NK-92 (cell line): Measurements from ENCODE around the gene PDZD8.

Source experiments
- DNase-seq: peaks from one replicate; lab custom pipeline; 2025; ENCODE audit not compliant: unreplicated experiment; lab: John Stamatoyannopoulos, UW

Gene PDZD8, protein sequence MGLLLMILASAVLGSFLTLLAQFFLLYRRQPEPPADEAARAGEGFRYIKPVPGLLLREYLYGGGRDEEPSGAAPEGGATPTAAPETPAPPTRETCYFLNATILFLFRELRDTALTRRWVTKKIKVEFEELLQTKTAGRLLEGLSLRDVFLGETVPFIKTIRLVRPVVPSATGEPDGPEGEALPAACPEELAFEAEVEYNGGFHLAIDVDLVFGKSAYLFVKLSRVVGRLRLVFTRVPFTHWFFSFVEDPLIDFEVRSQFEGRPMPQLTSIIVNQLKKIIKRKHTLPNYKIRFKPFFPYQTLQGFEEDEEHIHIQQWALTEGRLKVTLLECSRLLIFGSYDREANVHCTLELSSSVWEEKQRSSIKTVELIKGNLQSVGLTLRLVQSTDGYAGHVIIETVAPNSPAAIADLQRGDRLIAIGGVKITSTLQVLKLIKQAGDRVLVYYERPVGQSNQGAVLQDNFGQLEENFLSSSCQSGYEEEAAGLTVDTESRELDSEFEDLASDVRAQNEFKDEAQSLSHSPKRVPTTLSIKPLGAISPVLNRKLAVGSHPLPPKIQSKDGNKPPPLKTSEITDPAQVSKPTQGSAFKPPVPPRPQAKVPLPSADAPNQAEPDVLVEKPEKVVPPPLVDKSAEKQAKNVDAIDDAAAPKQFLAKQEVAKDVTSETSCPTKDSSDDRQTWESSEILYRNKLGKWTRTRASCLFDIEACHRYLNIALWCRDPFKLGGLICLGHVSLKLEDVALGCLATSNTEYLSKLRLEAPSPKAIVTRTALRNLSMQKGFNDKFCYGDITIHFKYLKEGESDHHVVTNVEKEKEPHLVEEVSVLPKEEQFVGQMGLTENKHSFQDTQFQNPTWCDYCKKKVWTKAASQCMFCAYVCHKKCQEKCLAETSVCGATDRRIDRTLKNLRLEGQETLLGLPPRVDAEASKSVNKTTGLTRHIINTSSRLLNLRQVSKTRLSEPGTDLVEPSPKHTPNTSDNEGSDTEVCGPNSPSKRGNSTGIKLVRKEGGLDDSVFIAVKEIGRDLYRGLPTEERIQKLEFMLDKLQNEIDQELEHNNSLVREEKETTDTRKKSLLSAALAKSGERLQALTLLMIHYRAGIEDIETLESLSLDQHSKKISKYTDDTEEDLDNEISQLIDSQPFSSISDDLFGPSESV

DNA sequence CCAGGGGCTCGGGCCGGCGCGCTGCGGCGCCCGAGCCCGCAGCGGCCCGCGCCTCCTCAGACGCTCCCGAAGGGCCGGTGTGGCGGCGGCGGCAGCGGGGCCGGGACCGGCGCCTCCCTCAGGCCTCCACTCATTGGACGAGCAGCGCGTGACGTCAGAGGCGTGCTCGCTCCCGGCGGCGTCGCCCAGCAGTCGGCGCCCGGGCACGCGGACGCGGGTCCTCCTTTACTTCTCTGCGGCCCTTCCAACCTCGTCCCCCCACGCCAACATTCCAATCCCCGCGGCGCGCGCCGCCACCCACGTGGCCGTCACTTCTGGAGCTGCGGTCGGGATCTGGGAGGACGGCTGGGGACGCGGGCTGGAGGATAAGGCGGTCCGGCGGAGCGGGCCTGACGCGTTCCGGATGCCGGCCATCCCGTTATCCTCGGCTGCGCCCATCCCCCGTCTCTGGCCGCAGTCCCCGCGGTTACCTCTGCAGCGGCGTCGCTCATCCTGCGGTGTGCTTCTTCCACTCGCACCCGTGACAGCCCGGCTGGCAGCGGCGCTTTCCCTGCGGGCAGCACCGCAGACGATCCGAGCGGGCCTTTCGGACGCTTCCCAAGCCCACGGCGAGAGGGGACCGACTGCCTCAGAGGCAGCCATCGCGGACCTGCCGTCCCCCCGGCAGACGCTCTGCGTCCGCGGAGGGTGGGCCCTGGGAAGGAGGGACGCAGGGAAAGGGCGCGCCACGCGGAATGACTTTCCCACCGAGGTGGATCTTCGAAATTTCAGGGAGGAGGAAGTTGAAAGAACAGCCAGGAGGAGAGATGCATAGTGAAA is at the start of gene PDZD8:
Gene PDZD8, minus strand, starts transcription at position 81 of the 819 bp plus-strand sequence. CDS start 213 bp downstream, outside the sequence.
- DNase-seq: peak; percentile 15

DNA sequence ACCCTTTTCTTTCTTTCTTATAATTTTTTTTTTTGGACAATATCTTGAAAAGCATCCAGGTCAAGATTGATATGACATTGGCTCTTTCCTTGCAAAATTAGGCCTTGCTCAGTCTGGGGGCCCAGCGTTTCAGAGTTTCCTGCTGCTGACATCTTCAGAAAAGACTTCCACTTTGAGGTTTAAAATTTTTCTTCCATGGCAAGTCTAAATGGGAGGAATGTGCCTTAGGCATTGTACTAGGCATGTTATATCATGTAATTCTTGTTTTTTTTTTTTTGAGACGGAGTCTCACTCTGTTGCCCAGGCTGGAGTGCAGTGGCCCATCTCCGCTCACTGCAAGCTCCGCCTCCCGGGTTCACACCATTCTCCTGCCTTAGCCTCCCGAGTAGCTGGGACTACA is 48.9 kb upstream of the PDZD8 start:
- no peak for DNase-seq

DNA sequence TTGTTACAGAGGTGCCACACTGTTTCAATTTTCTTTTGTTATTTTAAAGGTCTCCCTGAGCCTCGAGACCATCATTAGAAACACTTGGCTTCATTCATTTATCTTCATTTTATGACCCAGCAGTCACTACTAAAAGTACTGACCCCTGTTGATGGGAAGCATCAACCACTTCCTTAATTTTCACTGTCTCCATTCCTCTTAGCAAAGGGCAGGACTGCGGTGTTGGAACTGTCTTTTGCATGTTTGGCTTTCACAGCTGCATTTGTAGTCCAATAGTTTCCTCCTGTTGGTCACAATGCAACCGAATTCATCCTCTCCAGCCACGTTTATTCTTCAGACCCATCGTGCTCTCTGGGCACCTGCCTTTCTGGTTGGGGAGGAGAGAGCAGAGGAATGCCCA is 46.7 kb upstream of the PDZD8 start:
- DNase-seq: no peak

DNA sequence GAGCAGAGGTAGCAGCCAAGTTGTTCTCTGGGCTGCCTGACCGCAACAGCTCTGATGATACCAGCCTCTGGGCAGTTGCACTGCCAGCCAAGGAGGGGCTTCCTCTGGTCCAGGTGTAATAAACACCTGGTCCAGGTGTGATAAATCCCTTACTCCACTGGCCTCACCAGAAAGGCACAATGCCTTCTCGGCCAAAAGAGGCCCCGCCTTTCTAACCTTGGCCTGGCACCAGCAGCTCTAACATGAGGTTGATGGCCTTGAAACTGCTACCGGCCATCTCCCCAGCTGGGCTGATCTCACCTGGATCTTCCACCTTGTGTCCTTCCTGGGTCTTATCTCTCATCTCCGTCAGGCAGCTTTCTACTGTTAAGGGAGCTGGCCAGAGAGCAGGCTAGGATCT is 45.5 kb upstream of the PDZD8 start:
- no peak for DNase-seq

DNA sequence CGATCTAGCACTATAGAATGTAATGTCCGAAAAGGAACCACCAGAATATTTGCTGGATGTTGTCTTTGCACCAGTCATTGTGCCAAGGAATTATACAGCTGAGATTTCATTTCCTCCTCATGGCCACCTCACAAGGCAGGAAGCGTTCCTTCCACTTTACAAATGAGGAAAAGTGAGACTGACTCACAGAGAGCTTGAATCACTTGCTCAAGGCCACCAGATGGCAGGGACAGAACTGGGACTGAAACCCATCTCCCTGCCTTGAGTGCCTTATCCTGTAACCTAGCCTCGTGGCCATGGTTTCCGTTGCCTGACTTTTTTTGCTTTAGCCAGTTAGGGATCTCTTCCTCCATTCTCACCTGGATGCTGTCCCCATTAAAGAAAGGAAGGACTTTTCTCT is 44.7 kb upstream of the PDZD8 start:
- no peak for DNase-seq

DNA sequence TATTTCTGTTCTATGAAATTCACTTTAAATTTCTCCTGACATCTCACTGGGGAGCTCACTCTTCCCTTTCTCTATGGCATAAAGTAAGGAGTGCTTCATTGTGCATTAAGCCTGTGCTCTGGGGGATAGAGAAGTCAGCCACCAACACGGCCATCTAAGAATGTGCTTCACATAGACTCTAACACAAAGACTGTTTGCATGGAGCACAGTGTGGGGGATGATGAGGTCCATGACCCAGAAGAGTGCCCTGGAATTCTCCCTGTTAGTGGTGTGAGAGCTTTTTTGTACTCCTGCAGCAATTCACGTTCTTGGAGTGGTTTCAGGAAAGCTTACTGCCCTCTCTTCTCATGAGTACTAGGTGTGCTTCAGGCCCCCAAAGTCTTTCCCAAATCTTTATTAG is 43.9 kb upstream of the PDZD8 start:
- DNase-seq: no peak

DNA sequence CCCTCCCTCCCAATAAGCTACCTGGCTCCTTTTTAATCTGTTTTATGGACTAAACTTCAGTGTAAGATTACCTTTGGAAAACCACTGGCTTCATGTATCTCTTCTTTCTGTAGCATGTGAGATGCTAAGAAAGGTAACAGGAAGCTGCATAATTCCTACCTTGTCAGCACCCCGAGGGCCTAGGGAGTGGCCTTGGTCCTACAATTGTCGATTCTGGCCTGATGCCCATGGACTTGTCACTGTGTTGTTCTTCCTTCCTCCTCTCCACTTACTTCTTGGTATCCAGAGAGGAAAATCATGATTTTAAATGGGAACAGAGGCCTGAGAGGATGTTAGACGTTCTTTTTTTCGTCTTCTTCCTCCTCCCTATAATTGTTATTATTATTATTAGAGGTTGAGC is 42.9 kb upstream of the PDZD8 start:
- DNase-seq: no peak

DNA sequence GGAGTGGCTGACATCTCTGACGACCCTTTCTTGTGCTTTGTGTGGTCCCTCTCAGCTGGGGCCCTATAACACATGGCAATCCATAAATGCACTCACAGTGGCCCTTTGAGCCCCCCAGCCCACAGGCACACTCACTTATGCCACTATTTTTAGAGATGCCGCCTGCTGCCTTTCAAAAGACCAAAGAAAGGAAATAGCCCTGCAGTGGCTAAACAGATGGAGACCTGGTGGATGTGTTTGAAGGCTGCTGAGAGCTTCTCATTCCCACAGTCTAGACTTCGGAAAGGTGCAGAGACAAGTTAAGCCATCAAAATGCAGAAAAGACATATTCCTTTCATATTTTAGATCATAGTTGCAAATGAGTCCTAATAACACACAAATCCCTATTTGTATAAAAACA is 42.0 kb upstream of the PDZD8 start:
- DNase-seq: no peak

DNA sequence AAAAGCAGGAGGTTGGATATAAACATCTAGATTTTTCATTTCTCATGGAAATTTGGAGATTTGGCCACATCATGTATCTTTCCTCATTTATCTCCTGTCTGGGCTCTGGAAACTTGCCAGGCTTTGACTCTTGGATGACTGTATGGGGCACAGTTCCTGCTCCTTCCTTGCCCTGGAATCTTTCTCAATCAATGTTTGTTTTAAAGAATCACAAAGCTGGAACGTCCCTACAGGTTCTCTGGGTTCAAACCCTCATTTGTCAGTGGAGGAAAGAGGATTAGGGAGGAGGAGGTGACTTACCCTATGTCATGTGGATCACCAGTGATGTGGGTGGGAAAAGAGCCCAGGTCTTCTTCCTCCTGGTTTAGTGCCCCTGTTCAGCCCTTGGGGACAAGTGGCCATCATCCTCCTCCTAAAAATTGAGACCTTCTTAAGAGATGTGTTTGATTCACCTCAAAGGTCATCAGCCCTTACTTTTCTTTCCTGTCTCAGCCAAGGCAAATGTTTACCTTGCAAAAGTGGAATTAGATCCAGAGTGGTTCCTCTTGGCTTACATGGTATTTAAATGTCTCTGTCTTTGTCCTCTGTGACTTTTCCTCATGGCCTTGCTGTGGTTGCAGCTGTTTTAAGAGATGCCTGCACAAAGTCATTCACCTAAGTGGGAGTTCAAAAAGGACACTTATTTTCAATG is 38.8 kb upstream of the PDZD8 start:
- DNase-seq: no peak

DNA sequence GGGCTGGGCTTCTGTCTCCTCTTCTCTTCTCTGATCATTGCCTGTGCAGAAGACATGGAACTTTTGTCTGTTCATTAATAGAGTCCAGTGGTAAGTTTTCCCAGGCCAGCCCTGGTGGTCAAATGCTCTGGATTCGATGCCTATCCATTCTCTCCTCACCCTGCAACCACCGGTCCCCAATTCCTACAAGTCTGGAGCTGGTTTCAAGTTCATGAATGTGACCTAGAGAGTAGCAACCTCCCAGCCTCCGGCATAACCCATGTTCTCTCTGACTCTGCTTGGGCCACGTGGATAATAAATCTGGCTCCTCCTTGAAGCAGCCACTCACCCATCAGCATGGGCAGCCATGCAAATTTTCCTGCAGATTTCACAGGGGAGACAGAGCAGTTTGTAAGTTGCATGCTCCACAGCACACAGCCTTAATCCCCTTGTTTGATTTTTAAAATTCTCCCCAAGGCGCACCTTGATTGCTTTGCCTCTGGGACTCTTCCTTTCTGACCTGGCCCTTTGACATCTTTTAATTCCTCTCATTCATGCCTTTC is 37.3 kb upstream of the PDZD8 start:
- DNase-seq: no peak

DNA sequence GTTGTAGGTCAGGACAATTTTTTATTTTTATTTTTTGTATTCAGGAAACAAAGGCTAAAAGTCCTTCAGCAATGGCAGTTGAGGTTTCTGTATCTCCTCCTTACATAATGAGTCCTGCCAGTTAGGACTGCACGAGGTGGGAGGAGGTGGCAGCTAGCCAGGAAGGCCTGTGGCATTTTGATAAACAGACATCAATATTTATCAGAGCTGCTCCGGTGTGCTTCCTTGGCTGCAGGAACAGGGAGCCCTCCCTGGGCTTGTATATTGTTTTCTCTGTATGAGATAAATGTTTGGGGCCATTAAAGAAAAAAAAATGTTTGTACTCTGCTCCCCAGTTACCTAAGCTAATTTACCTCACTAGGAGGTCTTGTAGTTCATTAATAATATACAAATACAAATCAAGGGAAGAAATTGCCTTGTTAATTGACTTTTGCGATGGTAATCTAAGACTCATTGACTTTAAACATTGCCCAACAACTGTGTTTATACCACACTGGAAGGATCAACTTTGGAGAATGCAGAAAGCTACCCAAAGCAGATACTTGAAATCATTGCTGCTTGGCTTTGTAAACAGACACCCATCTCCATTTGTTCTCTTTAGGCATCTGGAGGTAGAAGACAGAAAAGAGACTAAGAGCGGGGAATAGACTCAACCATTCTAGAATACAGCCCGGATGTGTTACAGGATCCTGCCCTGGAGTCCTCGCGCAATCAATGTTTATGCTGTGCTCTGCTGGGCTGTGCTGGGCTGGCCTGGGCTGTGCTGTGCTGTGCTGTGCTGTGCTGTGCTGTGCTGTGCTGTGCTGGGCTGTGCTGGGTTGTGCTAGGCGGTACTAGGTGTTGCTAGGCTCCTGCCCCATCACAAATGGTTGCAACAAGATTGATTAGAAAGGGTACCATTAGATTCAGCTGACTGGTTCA is 36.5 kb upstream of the PDZD8 start:
- no peak for DNase-seq

DNA sequence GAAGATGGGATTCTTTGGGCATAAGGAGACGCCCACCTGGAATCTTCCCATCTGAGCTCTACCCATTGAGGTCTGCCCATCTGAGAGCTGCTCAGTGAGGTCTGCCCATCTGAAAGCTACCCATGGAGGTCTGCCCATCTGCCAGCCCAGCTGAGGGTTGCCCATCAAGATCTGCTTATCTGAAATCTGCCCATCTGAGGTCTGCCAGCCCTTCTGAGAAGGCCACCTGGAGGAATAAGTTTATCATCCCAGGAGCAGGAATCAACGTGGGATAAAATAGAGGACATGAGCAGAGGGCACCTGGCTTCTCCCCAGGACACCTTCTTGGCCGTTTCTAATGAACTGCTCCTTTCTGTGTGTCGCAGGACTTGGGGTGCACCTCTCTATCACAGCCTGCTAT is 35.3 kb upstream of the PDZD8 start:
- DNase-seq: no peak

DNA sequence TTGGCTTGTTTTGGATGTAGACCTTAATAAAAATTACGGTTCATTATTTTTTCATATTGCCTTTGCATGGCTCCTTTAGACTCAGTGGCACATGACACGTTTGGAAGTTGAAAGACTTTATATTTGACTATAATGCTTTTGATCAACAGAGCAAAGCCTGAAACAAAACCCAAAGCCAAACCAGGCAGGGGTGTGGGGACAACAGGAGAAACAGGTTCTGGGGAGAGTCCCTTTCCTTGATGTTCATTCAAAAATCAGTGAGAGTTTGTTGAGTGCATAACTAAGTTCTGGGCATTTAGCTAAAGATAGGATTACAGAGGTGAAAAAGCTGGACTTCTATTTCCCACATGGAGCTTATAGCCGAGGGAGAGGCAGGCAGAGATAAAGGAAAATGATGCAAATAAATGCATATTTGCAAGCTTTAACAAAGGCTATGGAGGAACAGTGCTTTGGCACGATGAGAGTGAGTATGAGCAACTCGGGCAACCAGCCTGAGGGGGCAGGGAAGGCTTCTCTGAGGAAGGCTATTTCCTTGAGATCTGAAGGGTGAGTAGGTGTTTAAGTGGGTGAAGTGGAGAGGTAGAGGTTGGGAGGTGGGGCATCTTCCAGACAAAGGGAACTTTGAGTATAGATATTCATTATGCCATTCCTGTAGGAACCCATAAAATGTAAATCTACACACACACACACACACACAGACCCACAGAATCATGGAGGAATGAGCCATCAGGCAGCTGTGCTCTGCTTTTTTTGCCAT is 34.5 kb upstream of the PDZD8 start:
- DNase-seq: no peak

DNA sequence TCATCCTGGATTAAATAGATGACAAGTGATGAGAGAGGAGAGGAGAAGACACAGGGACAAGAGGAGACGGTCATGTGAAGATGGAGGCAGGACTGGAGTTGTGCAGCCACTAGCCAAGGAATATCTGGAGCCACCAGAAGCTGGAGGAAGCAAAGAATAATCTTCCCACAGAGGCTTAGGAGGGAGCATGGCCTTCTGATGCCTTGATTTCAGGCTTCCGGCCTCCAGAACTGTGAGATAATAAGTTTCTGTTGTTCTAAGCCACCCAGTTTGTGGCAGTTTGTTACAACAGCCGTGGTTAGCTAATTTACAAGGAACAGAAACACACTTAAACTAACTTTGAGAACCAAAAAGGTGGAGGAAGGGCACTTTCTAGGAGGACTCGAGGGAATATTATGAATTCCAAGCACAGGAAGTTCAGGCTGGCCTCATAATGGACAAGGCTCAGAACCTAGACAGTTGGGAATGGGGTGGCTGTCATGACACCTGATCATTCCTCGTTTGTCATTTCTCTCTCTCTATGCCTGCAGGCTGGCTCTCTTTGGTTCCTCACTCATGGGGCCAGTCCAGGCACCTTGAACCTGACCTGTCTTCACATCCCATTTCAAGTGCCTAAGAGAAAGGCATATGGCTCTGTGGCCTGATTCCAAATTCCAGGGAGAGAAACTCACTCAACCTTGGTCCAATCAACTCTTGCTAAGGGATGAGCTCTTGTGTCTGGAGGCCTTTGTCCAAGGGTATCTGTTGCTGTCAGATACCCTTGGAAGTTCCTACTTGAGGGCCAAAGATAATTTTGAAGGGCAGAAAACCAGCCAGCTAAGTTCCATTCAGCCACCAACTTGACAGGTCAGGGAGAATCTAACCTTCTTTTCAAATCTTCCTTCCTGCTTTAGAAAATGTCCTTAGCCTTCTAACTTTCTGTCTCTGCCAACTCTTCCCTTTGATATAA is 33.5 kb upstream of the PDZD8 start:
- no peak for DNase-seq

DNA sequence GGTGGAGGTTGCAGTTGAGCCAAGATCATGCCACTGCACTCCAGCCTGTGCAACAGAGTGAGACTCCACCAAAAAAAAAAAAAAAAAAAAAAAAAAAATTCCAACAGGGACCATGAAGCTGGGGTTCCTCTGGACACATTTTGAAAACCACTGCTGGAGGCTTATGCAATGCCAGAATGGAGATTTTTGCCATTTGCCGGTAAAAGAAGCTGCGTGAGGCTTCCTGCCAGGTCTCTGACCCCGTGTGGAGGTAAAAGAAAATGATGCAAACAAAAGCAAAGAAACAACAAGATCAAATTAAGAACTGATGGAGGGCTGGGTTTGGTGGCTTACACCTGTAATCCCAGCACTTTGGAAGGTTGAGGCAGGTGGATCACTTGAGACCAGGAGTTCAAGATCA is 30.5 kb upstream of the PDZD8 start:
- no peak for DNase-seq

DNA sequence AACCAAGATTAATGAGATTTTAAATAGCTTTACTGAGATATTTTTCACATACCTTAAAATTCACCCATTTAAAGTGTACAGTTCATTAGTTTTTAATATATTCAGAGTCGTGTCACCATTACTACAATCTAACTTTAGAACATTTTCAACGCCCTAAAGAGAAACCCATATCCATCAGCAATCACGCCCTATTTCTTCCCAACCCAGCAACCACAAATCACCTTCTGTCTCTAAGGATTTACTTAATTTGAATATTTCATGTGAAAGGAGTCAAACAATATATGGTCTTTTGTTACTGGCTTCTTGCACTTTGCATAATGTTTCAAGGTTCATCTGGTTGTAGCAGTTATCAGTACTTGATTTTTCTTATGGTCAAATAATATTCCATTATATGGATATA is 25.1 kb upstream of the PDZD8 start:
- DNase-seq: no peak
